Naive thymus-derived CD4-positive, alpha-beta T cell (primary cell): ENCODE measurements around the gene RAP1GAP. TPM values are rescaled to one million over a fixed set of nuclear protein-coding genes. Genes with fewer than 3 reads are reported as not detected.

Experiments
- ATAC-seq: fragments of 150-1000 bp; cut with Tn5 transposase; 2 replicates; pipeline ENCODE4 v1.10.0; 2021; ENCODE audit warnings: mild to moderate bottlenecking, moderate library complexity
- CTCF ChIA-PET: fragments of 350-600 bp; sonication (Branson Sonifier 250); formaldehyde crosslinking; loops from one replicate; lab custom pipeline; 2021; ENCODE audit warnings: antibody characterized with exemption; lab: Charles Lee
- POLR2A ChIA-PET: fragments of 350-600 bp; sonication (Branson Sonifier 250); formaldehyde crosslinking; loops from one replicate; lab custom pipeline; 2021; ENCODE audit warnings: antibody characterized with exemption, inconsistent platforms; lab: Charles Lee
- DNase-seq, 9 donors: peaks; one replicate each; pipeline versions ENCODE4 v3.0.0 to v3.0.0-alpha.2; 2020 to 2022; ENCODE audit warnings: mixed read lengths in 1 of 9
- H3K27ac ChIP-seq: one replicate; pipeline ENCODE4 v1.7.0; 2013; ENCODE audit warnings: mild to moderate bottlenecking, low read depth, low read length, moderate library complexity
- H3K27me3 ChIP-seq, 2 donors: one replicate each; pipeline ENCODE4 v1.7.0; 2013; ENCODE audit warnings: low read length in 2 of 2, mild to moderate bottlenecking in 2 of 2, moderate library complexity in 2 of 2; ENCODE audit not compliant: control insufficient read depth in 2 of 2, insufficient read depth in 2 of 2
- H3K36me3 ChIP-seq, 3 experiments: 1 replicate in 2 of 3; 2 replicates in 1 of 3; pipeline ENCODE4 v1.7.0; 2013; ENCODE audit warnings: low read length in 3 of 3, mild to moderate bottlenecking in 3 of 3, moderate library complexity in 1 of 3; ENCODE audit not compliant: insufficient read depth in 3 of 3, control insufficient read depth in 2 of 3
- H3K4me1 ChIP-seq, 2 donors: one replicate each; pipeline ENCODE4 v1.7.0; 2013; ENCODE audit warnings: low read length in 2 of 2, mild to moderate bottlenecking in 2 of 2, moderate library complexity in 1 of 2; ENCODE audit not compliant: control insufficient read depth in 2 of 2, insufficient read depth in 2 of 2
- H3K4me3 ChIP-seq: 2 replicates; pipeline ENCODE4 v1.7.0; 2013; ENCODE audit warnings: mild to moderate bottlenecking, low read length
- H3K9me3 ChIP-seq, 3 experiments: 1 replicate in 2 of 3; 2 replicates in 1 of 3; pipeline ENCODE4 v1.7.0; 2013; ENCODE audit warnings: low read length in 3 of 3; ENCODE audit not compliant: control insufficient read depth in 2 of 3
- H3K27ac Mint-ChIP-seq, 9 donors: one replicate each; pipeline ENCODE4 v1.8.0; 2020 to 2022; ENCODE audit warnings: mixed read lengths in 9 of 9, mild to moderate bottlenecking in 8 of 9, moderate library complexity in 5 of 9, inconsistent platforms in 2 of 9
- H3K27me3 Mint-ChIP-seq, 5 donors: one replicate each; pipeline ENCODE4 v1.8.0; 2021 to 2022; ENCODE audit warnings: mixed read lengths in 5 of 5, mild to moderate bottlenecking in 1 of 5
- H3K36me3 Mint-ChIP-seq, 5 donors: one replicate each; pipeline ENCODE4 v1.8.0; 2020 to 2022; ENCODE audit warnings: mixed read lengths in 5 of 5, mild to moderate bottlenecking in 3 of 5, inconsistent platforms in 1 of 5
- H3K4me1 Mint-ChIP-seq, 7 donors: one replicate each; pipeline ENCODE4 v1.8.0; 2020 to 2022; ENCODE audit warnings: mixed read lengths in 7 of 7, mild to moderate bottlenecking in 3 of 7, inconsistent platforms in 1 of 7
- H3K4me3 Mint-ChIP-seq, 10 donors: one replicate each; pipeline ENCODE4 v1.8.0; 2020 to 2022; ENCODE audit warnings: mild to moderate bottlenecking in 10 of 10, mixed read lengths in 10 of 10, moderate library complexity in 6 of 10, inconsistent platforms in 2 of 10
- H3K9me3 Mint-ChIP-seq, 11 donors: one replicate each; pipeline ENCODE4 v1.8.0; 2020 to 2022; ENCODE audit warnings: mixed read lengths in 11 of 11, mild to moderate bottlenecking in 4 of 11, inconsistent platforms in 1 of 11, moderate library complexity in 1 of 11
- intact Hi-C, 2 donors: fragments of 100-400 bp; cut with micrococcal nuclease; formaldehyde crosslinking; loops; one replicate each; pipeline ENCODE4 v1.15.1; 2023
- polyA plus RNA-seq, 2 donors: library from polyadenylated mRNA; unstranded; fragments of 300-500 nt; fragmentation: Illumina TruSeq; gene quantifications; one replicate each; pipeline ENCODE4 v1.2.3, GENCODE V29; 2021
- total RNA-seq, 6 experiments: library from RNA in 5 of 6; stranded (reverse) in 5 of 6; gene quantifications; 1 replicate in 5 of 6; 2 replicates in 1 of 6; pipeline ENCODE4 v1.2.3 and lab custom pipeline; 2021 to 2026

Gene RAP1GAP
- total and polyA plus RNA-seq, 7 experiments from 2014 or later = 0.16 to 1.4 (median 0.42) TPM; not detected in 3

DNA sequence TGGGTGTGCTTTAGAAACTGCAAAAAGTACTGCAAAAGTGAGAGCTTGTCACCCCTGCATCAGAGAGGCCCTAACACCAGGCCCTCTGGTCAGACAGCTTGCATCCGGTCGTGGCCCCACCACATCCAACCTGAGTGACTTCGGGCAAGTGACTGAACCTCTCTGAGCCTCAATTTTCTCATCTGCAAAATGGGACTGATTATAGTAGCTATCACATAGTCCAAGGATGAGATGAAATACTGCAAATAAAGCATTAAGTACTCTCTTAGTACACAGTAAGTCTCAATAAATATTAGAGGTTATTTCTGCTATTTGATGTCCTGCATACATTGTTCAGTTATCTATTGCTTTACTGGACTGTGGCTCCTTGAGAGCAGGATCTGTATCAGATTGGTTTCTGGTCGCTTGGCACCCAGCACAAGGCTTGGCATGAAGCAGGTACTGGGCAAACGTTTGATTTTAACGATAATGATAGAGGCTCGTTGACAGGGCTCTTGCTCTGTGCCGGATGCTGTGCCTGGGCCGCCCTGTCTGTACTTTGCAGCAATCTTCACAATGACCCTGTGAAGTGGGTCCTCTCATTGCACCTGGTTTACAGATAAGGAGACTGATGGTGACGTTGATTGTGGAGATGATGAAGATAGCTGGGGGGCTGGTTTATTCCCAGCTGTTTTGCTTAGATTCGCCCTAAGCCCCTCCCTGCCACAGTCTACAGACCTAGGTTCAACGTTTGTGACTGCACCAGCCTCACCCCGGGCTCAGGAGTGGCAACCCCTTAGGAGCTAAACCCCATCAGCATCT, 43.6 kb downstream of the RAP1GAP start:
- no peaks in the 10 kb centered on the region for H3K27me3 ChIP-seq
- ChIA-PET POLR2A (no interaction called here), CTCF (no interaction called here)
- H3K9me3 ChIP-seq = no peaks in the 10 kb centered on the region
- Mint-ChIP-seq H3K9me3 (peaks cover 0 to 4% (median 0%) of the 10 kb centered on the region in 11 donors), H3K4me1 (peaks cover 2 to 13% (median 5%) of the 10 kb centered on the region in 7 donors), H3K36me3 (no peaks in the 10 kb centered on the region), H3K4me3 (peak overlapping the region in 1 of 10 donors; percentile 45), H3K27ac (no peak overlapping the region), H3K27me3 (peaks cover 14 to 25% (median 21%) of the 10 kb centered on the region in 5 donors)
- no peak overlapping the region for H3K4me3 ChIP-seq
- H3K27ac ChIP-seq = no peak overlapping the region
- DNase-seq = no peak
- intact Hi-C loops = no loop called here
- no peaks in the 10 kb centered on the region for H3K4me1 ChIP-seq
- no peak for ATAC-seq
- no peaks in the 10 kb centered on the region for H3K36me3 ChIP-seq

GRCh38 chr1:21624571-21625389, 44.4 kb downstream of the RAP1GAP start:
- no peaks in the 10 kb centered on the region for H3K27me3 ChIP-seq
- H3K9me3 Mint-ChIP-seq = peaks cover 0 to 1% (median 0%) of the 10 kb centered on the region in 11 donors
- no peak overlapping the region for H3K27ac Mint-ChIP-seq
- CTCF ChIA-PET = no interaction called here
- POLR2A ChIA-PET = interaction anchor here (0.7 kb wide), 1 partner anchor 10 kb away, joined by 3 read pairs; no protein-coding TSS in a partner anchor
- no peaks in the 10 kb centered on the region for H3K36me3 ChIP-seq
- H3K27me3 Mint-ChIP-seq = peaks cover 14 to 24% (median 21%) of the 10 kb centered on the region in 5 donors
- no peaks in the 10 kb centered on the region for H3K4me1 ChIP-seq
- H3K4me1 Mint-ChIP-seq = peaks cover 2 to 13% (median 5%) of the 10 kb centered on the region in 7 donors
- no peaks in the 10 kb centered on the region for H3K36me3 Mint-ChIP-seq
- H3K4me3 ChIP-seq = no peak overlapping the region
- no peak for ATAC-seq
- no peak overlapping the region for H3K4me3 Mint-ChIP-seq
- H3K9me3 ChIP-seq = no peaks in the 10 kb centered on the region
- H3K27ac ChIP-seq = no peak overlapping the region
- intact Hi-C loops = no loop called here
- DNase-seq = no peak

GRCh38 chr1:21623410-21623961, 45.7 kb downstream of the RAP1GAP start:
- no peak for ATAC-seq
- peak overlapping the region in 2 of 10 donors; percentile 61 to 68 for H3K4me3 Mint-ChIP-seq

GRCh38 chr1:21622466-21623315, 46.5 kb downstream of the RAP1GAP start:
- H3K27ac Mint-ChIP-seq = no peak overlapping the region
- no peak overlapping the region for H3K4me3 ChIP-seq

More at GRCh38 chr1:21623410-21623961, 45.7 kb downstream of the RAP1GAP start:
- H3K27me3 ChIP-seq = no peaks in the 10 kb centered on the region
- no peaks in the 10 kb centered on the region for H3K36me3 ChIP-seq
- Mint-ChIP-seq H3K27me3 (peaks cover 16 to 22% (median 19%) of the 10 kb centered on the region in 5 donors), H3K36me3 (no peaks in the 10 kb centered on the region), H3K9me3 (peaks cover 0 to 1% (median 0%) of the 10 kb centered on the region in 11 donors), H3K27ac (no peak overlapping the region), H3K4me1 (peaks cover 2 to 13% (median 5%) of the 10 kb centered on the region in 7 donors)
- no peak for DNase-seq
- H3K4me3 ChIP-seq = no peak overlapping the region
- intact Hi-C loops = no loop called here
- no peak overlapping the region for H3K27ac ChIP-seq
- ChIA-PET CTCF (no interaction called here), POLR2A (no interaction called here)
- no peaks in the 10 kb centered on the region for H3K4me1 ChIP-seq
- H3K9me3 ChIP-seq = no peaks in the 10 kb centered on the region

DNA sequence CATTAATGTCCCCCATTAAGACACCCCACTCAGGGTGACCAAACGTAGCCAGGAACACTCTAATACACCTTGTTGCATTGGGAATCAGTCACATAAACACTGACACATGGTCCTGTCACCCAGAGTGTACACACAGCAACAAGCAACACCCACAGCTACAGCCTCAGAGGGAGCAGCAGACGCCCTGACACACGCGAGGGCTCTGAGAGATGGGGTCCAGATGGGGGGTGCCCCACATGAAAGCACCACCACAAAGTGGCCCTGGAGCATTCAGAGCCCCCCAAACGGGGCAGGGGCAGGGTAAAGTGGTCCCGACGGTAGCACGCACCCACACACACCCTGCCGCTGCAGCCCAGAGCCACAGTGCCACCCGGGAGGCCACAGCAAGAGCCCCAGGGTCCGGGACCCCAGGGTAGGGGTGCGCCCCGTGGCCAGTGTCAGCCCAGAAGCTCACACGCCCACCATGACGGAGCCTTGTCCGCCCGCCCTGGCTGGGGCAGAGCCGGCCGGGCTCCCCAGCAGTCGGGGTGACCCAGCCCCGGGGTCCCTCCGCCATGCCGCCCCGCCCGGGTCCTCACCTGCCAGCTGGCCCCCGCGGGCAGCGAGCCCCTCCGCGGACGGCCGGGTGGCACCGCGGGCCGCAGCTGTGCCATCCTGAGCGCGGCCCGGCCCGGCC, 47.3 kb downstream of the RAP1GAP start:
- H3K9me3 Mint-ChIP-seq = peaks cover 0 to 1% (median 0%) of the 10 kb centered on the region in 11 donors
- DNase-seq (no peak), ATAC-seq (no peak)
- no peaks in the 10 kb centered on the region for H3K36me3 ChIP-seq
- no peak overlapping the region for H3K27ac ChIP-seq
- intact Hi-C loops = no loop called here
- peaks cover 16 to 22% (median 19%) of the 10 kb centered on the region in 5 donors for H3K27me3 Mint-ChIP-seq
- H3K4me1 Mint-ChIP-seq = peaks cover 2 to 13% (median 5%) of the 10 kb centered on the region in 7 donors
- ChIA-PET POLR2A (no interaction called here), CTCF (no interaction called here)
- H3K27me3 ChIP-seq = no peaks in the 10 kb centered on the region
- H3K4me3 ChIP-seq = no peak overlapping the region
- peak overlapping the region in 9 of 10 donors; percentile 39 to 74 (median 62) for H3K4me3 Mint-ChIP-seq
- no peaks in the 10 kb centered on the region for H3K36me3 Mint-ChIP-seq
- no peaks in the 10 kb centered on the region for H3K9me3 ChIP-seq
- H3K27ac Mint-ChIP-seq = no peak overlapping the region
- H3K4me1 ChIP-seq = no peaks in the 10 kb centered on the region

More at GRCh38 chr1:21622466-21623315, 46.5 kb downstream of the RAP1GAP start:
- Histone ChIP-seq H3K27me3 (no peaks in the 10 kb centered on the region), H3K27ac (no peak overlapping the region), H3K4me1 (no peaks in the 10 kb centered on the region), H3K9me3 (no peaks in the 10 kb centered on the region), H3K36me3 (no peaks in the 10 kb centered on the region)
- DNase-seq (peak in 7 of 9 donors; percentile 21 to 76 (median 35)), ATAC-seq (peak; percentile 79)
- Mint-ChIP-seq H3K9me3 (peaks cover 0 to 1% (median 0%) of the 10 kb centered on the region in 11 donors), H3K36me3 (no peaks in the 10 kb centered on the region), H3K4me3 (peak overlapping the region; percentile 48 to 76 (median 67)), H3K27me3 (peaks cover 16 to 22% (median 19%) of the 10 kb centered on the region in 5 donors), H3K4me1 (peaks cover 2 to 13% (median 5%) of the 10 kb centered on the region in 7 donors)
- POLR2A ChIA-PET = no interaction called here
- CTCF ChIA-PET = no interaction called here
- intact Hi-C loops = no loop called here
